HepG2 (cell line): ENCODE data around the gene TMBIM1. TPM values are rescaled to one million over a fixed set of nuclear protein-coding genes. Genes with fewer than 3 reads are reported as not detected.

ENCODE experiments used
- ATAC-seq: fragments of 200-7000 bp; cut with Tn5 transposase; 3 replicates; pipeline ENCODE4 v1.9.1; 2020; ENCODE audit warnings: mild to moderate bottlenecking, moderate library complexity
- BruUV-seq: library from RNA; stranded (reverse); fragments of 400-500 nt; replicated peaks from 2 replicates; lab custom pipeline; 2021; lab: Mats Ljungman, UMichigan
- CTCF ChIA-PET: fragments of 300-600 bp; formaldehyde crosslinking; extraction: SDS; loops from one replicate; lab custom pipeline; 2021; ENCODE audit warnings: low total read pairs, inconsistent platforms, low intra/inter-chr PET ratio; lab: Yijun Ruan, JAX
- POLR2A ChIA-PET: fragments of 350-600 bp; sonication (Branson Sonifier 250); formaldehyde crosslinking; loops from one replicate; lab custom pipeline; 2020; ENCODE audit warnings: antibody characterized with exemption, inconsistent platforms; lab: Yijun Ruan, JAX
- DNase-seq: peaks from one replicate; pipeline ENCODE4 v3.0.0-alpha.2; 2015; ENCODE audit warnings: low spot score
- FAIRE-seq: peaks from 3 replicates; lab custom pipeline; 2011; peaks lifted over from hg19 to GRCh38; lab: Jason Lieb, UNC
- H2AFZ ChIP-seq: one replicate; pipeline ENCODE4 v1.6.1; 2011; ENCODE audit warnings: low read length, inconsistent platforms
- H3K27ac ChIP-seq: fragments of 300-600 bp; 3 replicates; pipeline ENCODE4 v1.8.0; 2011; ENCODE audit warnings: mixed run types, mild to moderate bottlenecking, mixed read lengths, low read length, inconsistent platforms; ENCODE audit not compliant: insufficient read depth; ENCODE audit errors: extremely low read length
- H3K27me3 ChIP-seq, 2 experiments: fragments of 200-600 bp in 1 of 2; 2 replicates in 1 of 2; 3 replicates in 1 of 2; pipeline versions ENCODE4 v1.6.0 to v1.8.0; 2011; ENCODE audit warnings: low read length in 2 of 2, mild to moderate bottlenecking in 2 of 2, moderate library complexity in 2 of 2, inconsistent platforms in 1 of 2; ENCODE audit not compliant: insufficient read depth in 2 of 2, control insufficient read depth in 1 of 2
- H3K36me3 ChIP-seq, 2 experiments: fragments of 200-600 bp in 1 of 2; replicated peaks in 1 of 2; 2 replicates in 1 of 2; 3 replicates in 1 of 2; pipeline versions ENCODE4 v1.5.1 to v1.8.0; 2011; ENCODE audit warnings: low read length in 2 of 2, inconsistent platforms in 1 of 2; ENCODE audit not compliant: insufficient read depth in 2 of 2, control insufficient read depth in 1 of 2
- H3K4me1 ChIP-seq: 2 replicates; pipeline ENCODE4 v1.5.1; 2012; ENCODE audit warnings: low read length, inconsistent platforms; ENCODE audit not compliant: insufficient read depth
- H3K4me2 ChIP-seq: 2 replicates; pipeline ENCODE4 v1.6.0; 2011; ENCODE audit warnings: low read depth, low read length, inconsistent platforms
- H3K4me3 ChIP-seq, 3 experiments: fragments of 200-600 bp in 1 of 3; sonication (generic), shearing (Covaris generic) in 1 of 3; replicated peaks in 1 of 3; 2 replicates each; pipeline ENCODE4 v1.5.1; 2011 to 2016; ENCODE audit warnings: low read length in 3 of 3, inconsistent platforms in 2 of 3, low read depth in 2 of 3, mild to moderate bottlenecking in 2 of 3, control low read depth in 1 of 3, mixed read lengths in 1 of 3; ENCODE audit not compliant: insufficient read depth in 1 of 3
- H3K79me2 ChIP-seq: one replicate; pipeline ENCODE4 v1.6.1; 2011; ENCODE audit warnings: low read length, inconsistent platforms; ENCODE audit not compliant: insufficient read depth
- H3K9ac ChIP-seq: 2 replicates; pipeline ENCODE4 v1.6.0; 2011; ENCODE audit warnings: mild to moderate bottlenecking, low read depth, low read length, inconsistent platforms; ENCODE audit not compliant: insufficient read depth
- H3K9me3 ChIP-seq: 2 replicates; pipeline ENCODE4 v1.5.1; 2012; ENCODE audit warnings: mild to moderate bottlenecking, low read length
- H4K20me1 ChIP-seq: 2 replicates; pipeline ENCODE4 v1.6.0; 2011; ENCODE audit warnings: inconsistent platforms, mild to moderate bottlenecking, low read length, moderate library complexity; ENCODE audit not compliant: insufficient read depth
- ARNTL ChIP-seq: sonication (generic); formaldehyde crosslinking; IDR thresholded peaks from 2 replicates; pipeline ENCODE4 v1.4.0; 2020; ENCODE audit warnings: mild to moderate bottlenecking, missing genetic modification reagents
- ATF7-NPFF ChIP-seq: sonication (generic); formaldehyde crosslinking; IDR thresholded peaks from 2 replicates; pipeline ENCODE4 v1.8.1; 2023; ENCODE audit warnings: mild to moderate bottlenecking, low read depth, missing genetic modification reagents, moderate library complexity
- CENPX ChIP-seq: sonication (generic); formaldehyde crosslinking; IDR thresholded peaks from 2 replicates; pipeline ENCODE4 v1.9.0; 2021; ENCODE audit warnings: mild to moderate bottlenecking, missing genetic modification reagents, moderate library complexity
- CSRNP1 ChIP-seq: sonication (generic); formaldehyde crosslinking; IDR thresholded peaks from 2 replicates; pipeline ENCODE4 v1.8.1; 2023; ENCODE audit warnings: mild to moderate bottlenecking, missing genetic modification reagents
- DNMT1 ChIP-seq: sonication (generic); formaldehyde crosslinking; IDR thresholded peaks from 2 replicates; pipeline ENCODE4 v1.5.1; 2020; ENCODE audit warnings: mild to moderate bottlenecking, missing genetic modification reagents
- FOXP1 ChIP-seq, 2 experiments: fragments of 450-650 bp in 1 of 2; IDR thresholded peaks; 2 replicates each; pipeline ENCODE4 v1.6.1; 2017 to 2018; ENCODE audit warnings: antibody characterized with exemption in 1 of 2
- FOXP4 ChIP-seq: sonication (generic); formaldehyde crosslinking; IDR thresholded peaks from 2 replicates; pipeline ENCODE4 v1.4.0; 2020; ENCODE audit warnings: missing genetic modification reagents
- GZF1 ChIP-seq: sonication (generic); formaldehyde crosslinking; IDR thresholded peaks from 2 replicates; pipeline ENCODE4 v1.5.1; 2020; ENCODE audit warnings: mild to moderate bottlenecking, missing genetic modification reagents
- PRPF4 ChIP-seq: fragments of 200-400 bp; formaldehyde crosslinking; IDR thresholded peaks from 2 replicates; pipeline ENCODE4 v1.6.1; 2016; ENCODE audit warnings: low read length, low read depth; ENCODE audit not compliant: poor library complexity, severe bottlenecking
- SALL1 ChIP-seq: sonication (generic); formaldehyde crosslinking; IDR thresholded peaks from 2 replicates; pipeline ENCODE4 v1.8.0; 2022; ENCODE audit warnings: mild to moderate bottlenecking, missing genetic modification reagents
- ZBTB38 ChIP-seq: sonication (generic); formaldehyde crosslinking; IDR thresholded peaks from 2 replicates; pipeline ENCODE4 v1.5.1; 2020; ENCODE audit warnings: mild to moderate bottlenecking, missing genetic modification reagents
- ZFY ChIP-seq: sonication (generic); formaldehyde crosslinking; IDR thresholded peaks from 2 replicates; pipeline ENCODE4 v1.4.0; 2020; ENCODE audit warnings: missing genetic modification reagents
- ZNF740 ChIP-seq: sonication (generic); formaldehyde crosslinking; IDR thresholded peaks from 2 replicates; pipeline ENCODE4 v1.4.0; 2020; ENCODE audit warnings: missing genetic modification reagents
- WGBS: methylation state at CpG from one replicate; pipeline ENCODE4 v1.1.6; 2017; ENCODE audit warnings: low lambda C conversion rate; 5-methylcytosine and 5-hydroxymethylcytosine counted together
- in situ Hi-C: cut with HindIII; loops from 2 replicates; pipeline ENCODE4 v1.10.0; 2017; ENCODE audit warnings: low pct_unique_long_range_greater_than_20kb; ENCODE audit not compliant: extremely low pct_ligation_motif_present
- intact Hi-C: fragments of 100-400 bp; cut with micrococcal nuclease; formaldehyde crosslinking; loops from one replicate; pipeline ENCODE4 v1.10.0; 2022; ENCODE audit not compliant: unreplicated experiment
- polyA plus RNA-seq, 8 experiments: library from polyadenylated mRNA; depleted of rRNA in 3 of 8; stranded (reverse) in 7 of 8; unstranded in 1 of 8; fragments of >200 nt; fragmentation: Illumina TruSeq in 4 of 8; extraction: Trizol in 4 of 8; gene quantifications; 2 replicates each; pipeline versions ENCODE4 v1.2.1 to v1.2.3, GENCODE V29; 2011 to 2016; ENCODE audit warnings: low read depth in 4 of 8, missing spikeins in 1 of 8, mixed read lengths in 1 of 8; ENCODE audit not compliant: insufficient read depth in 1 of 8
- total RNA-seq, 5 experiments: library from RNA; depleted of rRNA; stranded (reverse); fragments of >200 nt; fragmentation: Illumina TruSeq; extraction: Trizol; gene quantifications; 2 replicates each; pipeline ENCODE4 v1.2.3, GENCODE V29; 2016; ENCODE audit warnings: low read depth in 1 of 5

Gene TMBIM1
- total and polyA plus RNA-seq, 2 of the 13 experiments (the other 11 are each of a cell fraction or from before 2014, with no cell fraction given): 127 to 139 TPM

GRCh38 chr2:218295029-218295428 lies 2.7 kb upstream of the TMBIM1 start:
- no peak overlapping the region for H3K4me3 ChIP-seq
- H3K36me3 ChIP-seq: no peaks in the 10 kb centered on the region
- TF ChIP-seq FOXP4 (CRISPR knock-in tag) (no peak), PRPF4 (peak; percentile 31), ZBTB38 (0 out of 2 replicates have a peak, but pooled peaks have one; percentile 31)
- peaks cover 76% of the 10 kb centered on the region for H3K4me1 ChIP-seq
- peaks cover 2% of the 10 kb centered on the region; the same call in 1 of the 2 replicates for H4K20me1 ChIP-seq
- H3K9ac ChIP-seq: peak overlapping the region; percentile 2; the same call in 1 of the 2 replicates
- intact Hi-C loops (loop anchor here (10.0 kb wide), 1 partner anchor 270 kb away; the partner anchor contains the start of genes CNOT9 and USP37), in situ Hi-C loops (no loop called here)
- no peaks in the 10 kb centered on the region for H3K9me3 ChIP-seq
- H3K4me2 ChIP-seq: no peak overlapping the region
- ATAC-seq: no peak
- no peak overlapping the region for H3K27ac ChIP-seq
- peaks cover 23% of the 10 kb centered on the region for H3K79me2 ChIP-seq
- no TSS peak for BruUV-seq
- ChIA-PET POLR2A (interaction anchor here (1.0 to 8.5 kb wide), 6 partner anchors 8 to 101 kb away, joined by 3 to 64 read pairs (median 6); partner anchors contain the start of genes AAMP and PNKD), CTCF (no interaction called here)
- 69% methylated on average over 7 of the region's 7 CpGs for WGBS
- H2AFZ ChIP-seq: no peak overlapping the region
- DNase-seq: no peak
- H3K27me3 ChIP-seq: no peaks in the 10 kb centered on the region; a peak in 1 of 5 replicates
- no peak for FAIRE-seq

GRCh38 chr2:218294430-218295022 lies 2.2 kb upstream of the TMBIM1 start:
- H3K27me3 ChIP-seq: no peaks in the 10 kb centered on the region; a peak in 1 of 5 replicates
- no peak overlapping the region for H3K4me2 ChIP-seq
- peaks cover 28% of the 10 kb centered on the region for H3K79me2 ChIP-seq
- intact Hi-C loops (loop anchor here (5.0 to 10.0 kb wide), 2 partner anchors 173 to 270 kb away; partner anchors contain the start of genes CNOT9 and USP37), in situ Hi-C loops (loop anchor here (5.0 kb wide), 1 partner anchor 103 kb away; the partner anchor contains the start of gene CTDSP1)
- POLR2A ChIA-PET: interaction anchor here (1.0 to 8.5 kb wide), 5 partner anchors 10 to 101 kb away, joined by 3 to 64 read pairs (median 3); no protein-coding TSS in a partner anchor
- no TSS peak for BruUV-seq
- H4K20me1 ChIP-seq: peaks cover 7% of the 10 kb centered on the region; the same call in 1 of the 2 replicates
- FAIRE-seq (no peak), ATAC-seq (no peak), DNase-seq (no peak)
- no peaks in the 10 kb centered on the region for H3K36me3 ChIP-seq
- peaks cover 81% of the 10 kb centered on the region for H3K4me1 ChIP-seq
- CTCF ChIA-PET: no interaction called here
- H2AFZ ChIP-seq: no peak overlapping the region
- no peak overlapping the region for H3K4me3 ChIP-seq
- H3K9ac ChIP-seq: peak overlapping the region; percentile 33; the same call in 1 of the 2 replicates
- peak overlapping the region; percentile 88 for H3K27ac ChIP-seq
- WGBS: 86% methylated on average over 5 of the region's 5 CpGs
- H3K9me3 ChIP-seq: no peaks in the 10 kb centered on the region
- TF ChIP-seq SALL1 (CRISPR knock-in tag) (0 out of 2 replicates have a peak, but pooled peaks have one; percentile 7), CENPX (CRISPR knock-in tag) (no peak), CSRNP1 (CRISPR knock-in tag) (no peak), GZF1 (CRISPR knock-in tag) (no peak), FOXP1 (IDR thresholded peaks at IDR 0.05) (no peak), FOXP1 (CRISPR knock-in tag; IDR thresholded peaks at IDR 0.05) (no peak), ZFY (CRISPR knock-in tag) (0 out of 2 replicates have a peak, but pooled peaks have one; percentile 30), ZNF740 (peak; percentile 56; the same call in 1 of the 2 replicates), ARNTL (no peak), ATF7-NPFF (CRISPR knock-in tag) (0 out of 2 replicates have a peak, but pooled peaks have one; percentile 38), DNMT1 (CRISPR knock-in tag) (no peak)
